K562 (cell line): ENCODE data around the gene PLCB3. TPM values are rescaled to one million over a fixed set of nuclear protein-coding genes. Genes with fewer than 3 reads are reported as not detected.

Experiments
- BRD9 ChIP-seq: fragments of 450-650 bp; IDR thresholded peaks from 2 replicates; pipeline ENCODE4 v1.6.1; 2018; ENCODE audit warnings: low read depth; ENCODE audit not compliant: partially characterized antibody
- EP300 ChIP-seq: IDR thresholded peaks from 2 replicates; pipeline ENCODE4 v1.6.1; 2012; ENCODE audit warnings: low read length, improper control_type of control experiment
- FOXJ3 ChIP-seq: sonication (generic); formaldehyde crosslinking; IDR thresholded peaks from 2 replicates; pipeline ENCODE4 v1.4.0; 2020; ENCODE audit warnings: mild to moderate bottlenecking, missing genetic modification reagents
- LARP7 ChIP-seq: fragments of 450-650 bp; IDR thresholded peaks from 2 replicates; pipeline ENCODE4 v1.6.1; 2016
- PRPF4 ChIP-seq: fragments of 200-400 bp; formaldehyde crosslinking; IDR thresholded peaks from one replicate; pipeline ENCODE4 v1.6.1; 2017; ENCODE audit warnings: low read length, low read depth, mild to moderate bottlenecking; ENCODE audit not compliant: insufficient read depth, poor library complexity, severe bottlenecking
- RNF2 ChIP-seq: sonication (generic); IDR thresholded peaks from 2 replicates; pipeline ENCODE4 v1.6.1; 2016
- TAF7 ChIP-seq: fragments of 450-650 bp; IDR thresholded peaks from 2 replicates; pipeline ENCODE4 v1.6.1; 2016; ENCODE audit warnings: missing genetic modification characterization, missing compliant biosample characterization
- TEAD2 ChIP-seq: fragments of 450-650 bp; IDR thresholded peaks from 2 replicates; pipeline ENCODE4 v1.6.1; 2016; ENCODE audit warnings: missing genetic modification characterization, control low read depth, missing compliant biosample characterization
- polyA plus RNA-seq, 8 experiments: library from polyadenylated mRNA; depleted of rRNA in 4 of 8; stranded (reverse) in 5 of 8; unstranded in 3 of 8; fragments of >200 nt; fragmentation: Nextera tagmentation in 2 of 8; fragmentation: Illumina TruSeq in 1 of 8; extraction: Ambion mirVana in 2 of 8; extraction: Trizol in 1 of 8; gene quantifications; 2 replicates each; pipeline versions ENCODE4 v1.2.1 to v1.2.3, GENCODE V29; 2011 to 2014; ENCODE audit warnings: inconsistent platforms in 1 of 8, missing spikeins in 1 of 8
- total RNA-seq, 7 experiments: library from RNA; depleted of rRNA in 6 of 7; stranded (reverse); fragments of >200 nt in 6 of 7; fragmentation: Illumina TruSeq in 2 of 7; extraction: Trizol in 2 of 7; gene quantifications; 2 replicates each; pipeline versions ENCODE4 v1.2.1 to v1.2.3, GENCODE V29; 2011 to 2021; ENCODE audit warnings: low replicate concordance in 1 of 7
- TF ChIP-seq, protein P1 (sequence below), 2 experiments: fragments of 450-650 bp in 1 of 2; sonication (generic) in 1 of 2; formaldehyde crosslinking in 1 of 2; IDR thresholded peaks; 2 replicates each; pipeline versions ENCODE4 v1.7.1 to v1.9.0; 2016 to 2022; ENCODE audit warnings: inconsistent platforms in 1 of 2, mild to moderate bottlenecking in 1 of 2, missing genetic modification reagents in 1 of 2
- TF ChIP-seq, protein P2 (sequence below): sonication (generic); formaldehyde crosslinking; IDR thresholded peaks from 2 replicates; pipeline ENCODE4 v1.8.0; 2023; ENCODE audit warnings: missing genetic modification reagents, mild to moderate bottlenecking, borderline replicate concordance

PLCB3 gene
- total and polyA plus RNA-seq, 9 of the 15 experiments (the other 6 are each of a cell fraction or from before 2014, with no cell fraction given) = 0.31 to 44.8 (median 14.6) TPM

DNA sequence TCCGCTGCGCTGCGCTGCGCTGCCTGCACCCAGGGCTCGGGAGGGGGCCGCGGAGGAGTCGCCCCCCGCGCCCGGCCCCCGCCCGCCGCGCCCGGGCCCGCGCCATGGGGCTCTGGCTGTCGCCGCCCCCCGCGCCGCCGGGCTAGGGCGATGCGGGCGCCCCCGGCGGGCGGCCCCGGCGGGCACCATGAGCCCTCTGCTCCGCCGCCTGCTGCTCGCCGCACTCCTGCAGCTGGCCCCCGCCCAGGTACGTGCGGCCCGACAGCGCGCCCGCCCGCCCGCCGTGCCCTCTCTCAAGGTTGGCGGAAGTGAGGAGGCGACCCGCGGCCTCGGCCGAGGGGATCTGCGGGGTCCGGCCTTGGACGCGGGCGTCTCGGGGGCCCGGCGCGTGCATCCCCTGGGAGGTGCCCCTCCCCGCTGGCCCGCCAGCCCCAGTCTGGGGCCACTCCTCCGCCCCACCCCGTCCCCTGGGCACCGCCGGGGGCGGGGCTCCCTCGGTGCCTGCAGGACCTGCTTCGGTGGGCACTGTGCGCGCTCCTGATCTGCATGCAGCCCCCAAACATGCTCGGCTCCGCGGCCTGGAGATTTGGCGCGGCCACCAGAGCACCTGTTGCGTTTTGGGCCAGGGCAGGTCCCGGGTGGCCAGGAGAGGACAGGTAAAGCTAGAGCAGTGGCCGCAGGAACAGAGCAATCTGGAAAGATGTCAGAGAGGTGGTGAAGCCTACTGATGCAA, 16.5 kb upstream of the PLCB3 start (continued):
- TF ChIP-seq PRPF4 = no peak
- no peak for TF ChIP-seq TAF7 (tag)
- TF ChIP-seq BRD9 = no peak
- TF ChIP-seq, protein P1, sequence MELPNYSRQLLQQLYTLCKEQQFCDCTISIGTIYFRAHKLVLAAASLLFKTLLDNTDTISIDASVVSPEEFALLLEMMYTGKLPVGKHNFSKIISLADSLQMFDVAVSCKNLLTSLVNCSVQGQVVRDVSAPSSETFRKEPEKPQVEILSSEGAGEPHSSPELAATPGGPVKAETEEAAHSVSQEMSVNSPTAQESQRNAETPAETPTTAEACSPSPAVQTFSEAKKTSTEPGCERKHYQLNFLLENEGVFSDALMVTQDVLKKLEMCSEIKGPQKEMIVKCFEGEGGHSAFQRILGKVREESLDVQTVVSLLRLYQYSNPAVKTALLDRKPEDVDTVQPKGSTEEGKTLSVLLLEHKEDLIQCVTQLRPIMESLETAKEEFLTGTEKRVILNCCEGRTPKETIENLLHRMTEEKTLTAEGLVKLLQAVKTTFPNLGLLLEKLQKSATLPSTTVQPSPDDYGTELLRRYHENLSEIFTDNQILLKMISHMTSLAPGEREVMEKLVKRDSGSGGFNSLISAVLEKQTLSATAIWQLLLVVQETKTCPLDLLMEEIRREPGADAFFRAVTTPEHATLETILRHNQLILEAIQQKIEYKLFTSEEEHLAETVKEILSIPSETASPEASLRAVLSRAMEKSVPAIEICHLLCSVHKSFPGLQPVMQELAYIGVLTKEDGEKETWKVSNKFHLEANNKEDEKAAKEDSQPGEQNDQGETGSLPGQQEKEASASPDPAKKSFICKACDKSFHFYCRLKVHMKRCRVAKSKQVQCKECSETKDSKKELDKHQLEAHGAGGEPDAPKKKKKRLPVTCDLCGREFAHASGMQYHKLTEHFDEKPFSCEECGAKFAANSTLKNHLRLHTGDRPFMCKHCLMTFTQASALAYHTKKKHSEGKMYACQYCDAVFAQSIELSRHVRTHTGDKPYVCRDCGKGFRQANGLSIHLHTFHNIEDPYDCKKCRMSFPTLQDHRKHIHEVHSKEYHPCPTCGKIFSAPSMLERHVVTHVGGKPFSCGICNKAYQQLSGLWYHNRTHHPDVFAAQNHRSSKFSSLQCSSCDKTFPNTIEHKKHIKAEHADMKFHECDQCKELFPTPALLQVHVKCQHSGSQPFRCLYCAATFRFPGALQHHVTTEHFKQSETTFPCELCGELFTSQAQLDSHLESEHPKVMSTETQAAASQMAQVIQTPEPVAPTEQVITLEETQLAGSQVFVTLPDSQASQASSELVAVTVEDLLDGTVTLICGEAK (IDR thresholded peaks at IDR 0.05) = 0 out of 2 replicates have a peak, but pooled peaks have one; percentile 22
- TF ChIP-seq, protein P1 (CRISPR knock-in tag; IDR thresholded peaks at IDR 0.05) = no peak
- TF ChIP-seq EP300 = no peak
- no peak for TF ChIP-seq RNF2
- no peak for TF ChIP-seq LARP7
- TF ChIP-seq, protein P2, sequence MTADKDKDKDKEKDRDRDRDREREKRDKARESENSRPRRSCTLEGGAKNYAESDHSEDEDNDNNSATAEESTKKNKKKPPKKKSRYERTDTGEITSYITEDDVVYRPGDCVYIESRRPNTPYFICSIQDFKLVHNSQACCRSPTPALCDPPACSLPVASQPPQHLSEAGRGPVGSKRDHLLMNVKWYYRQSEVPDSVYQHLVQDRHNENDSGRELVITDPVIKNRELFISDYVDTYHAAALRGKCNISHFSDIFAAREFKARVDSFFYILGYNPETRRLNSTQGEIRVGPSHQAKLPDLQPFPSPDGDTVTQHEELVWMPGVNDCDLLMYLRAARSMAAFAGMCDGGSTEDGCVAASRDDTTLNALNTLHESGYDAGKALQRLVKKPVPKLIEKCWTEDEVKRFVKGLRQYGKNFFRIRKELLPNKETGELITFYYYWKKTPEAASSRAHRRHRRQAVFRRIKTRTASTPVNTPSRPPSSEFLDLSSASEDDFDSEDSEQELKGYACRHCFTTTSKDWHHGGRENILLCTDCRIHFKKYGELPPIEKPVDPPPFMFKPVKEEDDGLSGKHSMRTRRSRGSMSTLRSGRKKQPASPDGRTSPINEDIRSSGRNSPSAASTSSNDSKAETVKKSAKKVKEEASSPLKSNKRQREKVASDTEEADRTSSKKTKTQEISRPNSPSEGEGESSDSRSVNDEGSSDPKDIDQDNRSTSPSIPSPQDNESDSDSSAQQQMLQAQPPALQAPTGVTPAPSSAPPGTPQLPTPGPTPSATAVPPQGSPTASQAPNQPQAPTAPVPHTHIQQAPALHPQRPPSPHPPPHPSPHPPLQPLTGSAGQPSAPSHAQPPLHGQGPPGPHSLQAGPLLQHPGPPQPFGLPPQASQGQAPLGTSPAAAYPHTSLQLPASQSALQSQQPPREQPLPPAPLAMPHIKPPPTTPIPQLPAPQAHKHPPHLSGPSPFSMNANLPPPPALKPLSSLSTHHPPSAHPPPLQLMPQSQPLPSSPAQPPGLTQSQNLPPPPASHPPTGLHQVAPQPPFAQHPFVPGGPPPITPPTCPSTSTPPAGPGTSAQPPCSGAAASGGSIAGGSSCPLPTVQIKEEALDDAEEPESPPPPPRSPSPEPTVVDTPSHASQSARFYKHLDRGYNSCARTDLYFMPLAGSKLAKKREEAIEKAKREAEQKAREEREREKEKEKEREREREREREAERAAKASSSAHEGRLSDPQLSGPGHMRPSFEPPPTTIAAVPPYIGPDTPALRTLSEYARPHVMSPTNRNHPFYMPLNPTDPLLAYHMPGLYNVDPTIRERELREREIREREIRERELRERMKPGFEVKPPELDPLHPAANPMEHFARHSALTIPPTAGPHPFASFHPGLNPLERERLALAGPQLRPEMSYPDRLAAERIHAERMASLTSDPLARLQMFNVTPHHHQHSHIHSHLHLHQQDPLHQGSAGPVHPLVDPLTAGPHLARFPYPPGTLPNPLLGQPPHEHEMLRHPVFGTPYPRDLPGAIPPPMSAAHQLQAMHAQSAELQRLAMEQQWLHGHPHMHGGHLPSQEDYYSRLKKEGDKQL (CRISPR knock-in tag) = no peak
- no peak for TF ChIP-seq TEAD2 (tag)
- no peak for TF ChIP-seq FOXJ3 (CRISPR knock-in tag)
